HEK293T (cell line): Measurements from ENCODE around the gene PTPN7.
"Not testable (repeated sequence)": the region's sequence is repeated elsewhere in the genome, so short reads cannot be mapped to it uniquely, and the experiment has no call there.

Experiments used
- CTCF ChIA-PET: fragments of 350-600 bp; formaldehyde crosslinking; extraction: SDS; loops from one replicate; lab custom pipeline; 2021; ENCODE audit warnings: antibody characterized with exemption, inconsistent platforms; lab: Yijun Ruan, JAX
- POLR2A ChIA-PET: fragments of 350-600 bp; formaldehyde crosslinking; extraction: SDS; loops from one replicate; lab custom pipeline; 2020; ENCODE audit warnings: antibody characterized with exemption, inconsistent platforms; lab: Yijun Ruan, JAX
- DNase-seq: peaks from one replicate; pipeline ENCODE4 v3.0.0; 2012; ENCODE audit warnings: mixed read lengths; ENCODE audit errors: extremely low spot score
- ARNT ChIP-seq: fragments of 450-650 bp; IDR thresholded peaks from 2 replicates; pipeline ENCODE4 v1.6.1; 2017; ENCODE audit warnings: mild to moderate bottlenecking
- BHLHE40 ChIP-seq: fragments of 450-650 bp; IDR thresholded peaks from 2 replicates; pipeline ENCODE4 v1.6.1; 2016; ENCODE audit warnings: mild to moderate bottlenecking, moderate library complexity, borderline replicate concordance
- CTBP1 ChIP-seq: fragments of 450-650 bp; IDR thresholded peaks from 2 replicates; pipeline ENCODE4 v1.6.1; 2016; ENCODE audit warnings: borderline replicate concordance
- ELF4 ChIP-seq: fragments of 450-650 bp; IDR thresholded peaks from 2 replicates; pipeline ENCODE4 v1.6.1; 2017; ENCODE audit warnings: antibody characterized with exemption
- FOXA1 ChIP-seq: fragments of 450-650 bp; IDR thresholded peaks from 2 replicates; pipeline ENCODE4 v1.6.1; 2016; ENCODE audit warnings: mild to moderate bottlenecking
- FOXK2 ChIP-seq: fragments of 450-650 bp; IDR thresholded peaks from 2 replicates; pipeline ENCODE4 v1.6.1; 2016; ENCODE audit warnings: mild to moderate bottlenecking
- FOXM1 ChIP-seq: fragments of 450-650 bp; IDR thresholded peaks from 2 replicates; pipeline ENCODE4 v1.6.1; 2017; ENCODE audit warnings: mild to moderate bottlenecking, borderline replicate concordance
- HDGF ChIP-seq: fragments of 450-650 bp; IDR thresholded peaks from 2 replicates; pipeline ENCODE4 v1.6.1; 2017; ENCODE audit warnings: antibody characterized with exemption, borderline replicate concordance
- L3MBTL2 ChIP-seq: fragments of 450-650 bp; conservative IDR thresholded peaks from 2 replicates; pipeline ENCODE4 v1.6.1; 2016; ENCODE audit warnings: mild to moderate bottlenecking
- LEF1 ChIP-seq: fragments of 450-650 bp; IDR thresholded peaks from 2 replicates; pipeline ENCODE4 v1.6.1; 2017; ENCODE audit warnings: mild to moderate bottlenecking, borderline replicate concordance
- NFRKB ChIP-seq: fragments of 450-650 bp; IDR thresholded peaks from 2 replicates; pipeline ENCODE4 v1.6.1; 2016; ENCODE audit warnings: mild to moderate bottlenecking, moderate library complexity
- SP1 ChIP-seq: fragments of 450-650 bp; IDR thresholded peaks from 2 replicates; pipeline ENCODE4 v1.6.1; 2017
- SUZ12 ChIP-seq: fragments of 450-650 bp; IDR thresholded peaks from 2 replicates; pipeline ENCODE4 v1.6.1; 2016; ENCODE audit warnings: mild to moderate bottlenecking
- TARDBP ChIP-seq: fragments of 450-650 bp; IDR thresholded peaks from 2 replicates; pipeline ENCODE4 v1.6.1; 2016
- ZNF384 ChIP-seq: fragments of 450-650 bp; IDR thresholded peaks from 2 replicates; pipeline ENCODE4 v1.6.1; 2016
- TF ChIP-seq, protein P1 (sequence below): fragments of 450-650 bp; IDR thresholded peaks from 2 replicates; pipeline ENCODE4 v1.6.1; 2016

PTPN7 gene

DNA sequence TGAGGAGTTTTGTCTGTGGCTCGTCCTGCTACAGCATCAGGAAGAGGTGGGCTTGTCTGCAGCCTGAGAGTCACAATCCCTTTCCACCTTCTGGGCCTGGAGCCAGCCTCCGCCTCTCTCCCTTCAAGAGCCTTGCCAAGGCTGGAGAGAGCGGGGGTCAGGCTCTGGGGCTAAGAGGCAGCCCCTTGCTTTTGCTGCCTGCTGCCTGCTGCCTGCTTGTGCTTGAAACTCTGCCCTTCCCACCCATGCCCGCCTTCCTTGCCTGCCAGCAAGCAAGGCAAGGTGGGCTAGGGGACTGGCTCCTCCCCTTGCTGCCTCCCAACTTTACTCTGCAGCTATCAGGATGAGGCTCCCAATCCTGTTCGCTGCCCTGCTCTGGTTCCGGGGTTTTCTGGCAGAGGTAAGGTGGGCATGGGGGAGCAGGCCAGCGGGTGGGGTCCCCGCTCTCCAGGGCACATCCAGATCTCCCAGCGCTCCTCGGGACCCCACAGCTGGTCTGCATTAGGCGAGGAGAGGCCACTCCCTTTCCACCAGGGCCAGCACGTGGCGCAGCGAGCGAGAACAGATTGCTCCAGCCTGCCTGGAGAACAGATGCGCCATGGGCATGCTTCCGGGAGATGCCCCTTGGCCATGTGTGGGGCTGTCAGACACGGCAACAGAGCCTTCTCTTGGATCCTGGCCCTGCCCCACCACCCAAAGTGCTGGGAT is 7.5 kb upstream of the PTPN7 start:
- TF ChIP-seq L3MBTL2 = no peak
- no peak for TF ChIP-seq HDGF
- no peak for TF ChIP-seq TARDBP
- no peak for TF ChIP-seq FOXA1
- TF ChIP-seq FOXK2 = no peak
- no peak for TF ChIP-seq BHLHE40
- TF ChIP-seq FOXM1 = no peak
- TF ChIP-seq ELF4 = no peak
- no peak for TF ChIP-seq LEF1
- TF ChIP-seq NFRKB = no peak
- TF ChIP-seq SP1 = no peak
- TF ChIP-seq, protein P1, sequence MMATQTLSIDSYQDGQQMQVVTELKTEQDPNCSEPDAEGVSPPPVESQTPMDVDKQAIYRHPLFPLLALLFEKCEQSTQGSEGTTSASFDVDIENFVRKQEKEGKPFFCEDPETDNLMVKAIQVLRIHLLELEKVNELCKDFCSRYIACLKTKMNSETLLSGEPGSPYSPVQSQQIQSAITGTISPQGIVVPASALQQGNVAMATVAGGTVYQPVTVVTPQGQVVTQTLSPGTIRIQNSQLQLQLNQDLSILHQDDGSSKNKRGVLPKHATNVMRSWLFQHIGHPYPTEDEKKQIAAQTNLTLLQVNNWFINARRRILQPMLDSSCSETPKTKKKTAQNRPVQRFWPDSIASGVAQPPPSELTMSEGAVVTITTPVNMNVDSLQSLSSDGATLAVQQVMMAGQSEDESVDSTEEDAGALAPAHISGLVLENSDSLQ = no peak
- TF ChIP-seq CTBP1 = no peak
- no peak for TF ChIP-seq SUZ12
- TF ChIP-seq ARNT = no peak
- no peak for TF ChIP-seq ZNF384
- no peak for DNase-seq
- ChIA-PET POLR2A (no interaction called here), CTCF (interaction anchor here (3.3 kb wide), 1 partner anchor 13 kb away, joined by 13 read pairs; no protein-coding TSS in a partner anchor)

DNA sequence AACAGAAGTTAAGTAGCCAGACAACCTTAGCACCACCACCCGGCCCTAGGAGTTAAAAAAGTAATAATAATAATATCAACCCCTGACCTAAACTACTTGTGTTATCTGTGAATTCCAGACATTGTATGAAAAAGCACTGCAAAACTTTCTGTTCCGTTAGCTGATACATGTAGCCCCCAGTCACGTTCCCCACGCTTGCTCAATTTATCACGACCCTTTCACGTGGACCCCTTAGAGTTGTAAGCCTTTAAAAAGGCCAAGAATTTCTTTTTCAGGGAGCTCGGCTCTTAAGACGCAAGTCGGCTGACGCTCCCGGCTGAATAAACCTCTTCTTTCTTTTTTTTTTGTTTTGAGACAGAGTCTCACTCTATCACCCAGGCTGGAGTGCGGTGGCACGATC is 6.7 kb upstream of the PTPN7 start:
- DNase-seq, POLR2A ChIA-PET: not testable (repeated sequence)
- CTCF ChIA-PET = interaction anchor here (0.6 to 3.3 kb wide), 2 partner anchors 12 to 26 kb away, joined by 4 to 13 read pairs; no protein-coding TSS in a partner anchor

GRCh38 chr1:202165942-202166843 is 5.8 kb upstream of the PTPN7 start:
- ChIA-PET POLR2A (no interaction called here), CTCF (interaction anchor here (3.3 kb wide), 1 partner anchor 11 kb away, joined by 13 read pairs; no protein-coding TSS in a partner anchor)

DNA sequence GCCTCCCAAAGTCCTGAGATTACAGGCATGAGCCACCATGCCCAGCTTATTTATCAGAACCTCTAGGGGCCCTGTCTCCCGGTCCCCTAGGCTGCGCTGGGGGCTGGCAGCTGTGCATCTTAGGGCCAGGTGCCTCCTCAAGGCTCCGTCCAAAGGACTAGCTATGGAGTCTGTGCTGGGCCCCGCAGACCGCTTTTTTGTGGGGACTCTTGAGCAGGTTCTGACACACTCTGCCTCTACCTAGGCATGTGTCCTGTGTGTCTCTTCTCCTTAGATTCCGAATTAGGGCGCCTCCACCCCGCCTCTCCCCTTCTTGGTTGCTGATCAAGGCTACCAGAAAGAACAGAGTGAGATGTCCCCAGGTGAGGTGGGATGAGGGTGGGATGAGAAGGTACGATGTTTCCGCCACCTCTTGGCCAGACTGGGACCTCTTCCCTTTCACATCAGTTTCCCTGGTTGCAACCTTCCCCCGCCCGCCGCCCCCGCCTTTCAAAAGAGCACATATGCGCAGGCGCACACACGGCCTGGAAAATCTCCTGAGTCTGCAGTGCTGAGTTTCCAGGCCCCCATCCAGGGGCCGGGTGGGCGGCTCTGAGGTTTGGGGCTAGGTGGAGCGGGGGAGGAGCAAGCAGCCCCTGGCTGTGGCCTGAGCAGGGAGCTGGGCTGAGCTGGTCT is 5.0 kb upstream of the PTPN7 start:
- POLR2A ChIA-PET = no interaction called here
- CTCF ChIA-PET = interaction anchor here (3.3 kb wide), 1 partner anchor 10 kb away, joined by 13 read pairs; no protein-coding TSS in a partner anchor

More at GRCh38 chr1:202165942-202166843, 5.8 kb upstream of the PTPN7 start:
- DNase-seq = no peak
- no peak for TF ChIP-seq FOXA1

GRCh38 chr1:202164271-202165037 is 4.1 kb upstream of the PTPN7 start:
- ChIA-PET CTCF (interaction anchor here (1.2 to 3.3 kb wide), 3 partner anchors 9 to 12 kb away, joined by 3 to 13 read pairs (median 7); no protein-coding TSS in a partner anchor), POLR2A (no interaction called here)
- TF ChIP-seq FOXK2 (no peak), ARNT (no peak), FOXM1 (no peak), NFRKB (no peak), CTBP1 (no peak), BHLHE40 (no peak), TARDBP (no peak), L3MBTL2 (no peak), ZNF384 (no peak), ELF4 (no peak), HDGF (no peak)
- TF ChIP-seq, protein P1 = no peak
- DNase-seq = no peak

More for the DNA sequence above, 5.0 kb upstream of the PTPN7 start:
- DNase-seq = no peak
- TF ChIP-seq SP1 = no peak
- no peak for TF ChIP-seq FOXK2
